CD14-positive monocyte (primary cell): ENCODE measurements around the gene GDF10. TPM values are rescaled to one million over a fixed set of nuclear protein-coding genes. Genes with fewer than 3 reads are reported as not detected.

Experiments used
- DNase-seq, 3 donors: peaks; one replicate each; pipeline ENCODE4 v3.0.0-alpha.2; 2011 to 2022
- H2AFZ ChIP-seq: 2 replicates; pipeline ENCODE4 v1.6.0; 2012; ENCODE audit warnings: mild to moderate bottlenecking, low read depth, low read length, inconsistent platforms; ENCODE audit not compliant: insufficient read depth, poor library complexity, severe bottlenecking
- H3K27ac ChIP-seq, 2 donors: 1 replicate in 1 of 2; 2 replicates in 1 of 2; pipeline ENCODE4 v1.5.1; 2012 to 2013; ENCODE audit warnings: low read length in 2 of 2, control low read depth in 1 of 2, inconsistent platforms in 1 of 2, low read depth in 1 of 2, mild to moderate bottlenecking in 1 of 2
- H3K27me3 ChIP-seq, 2 donors: one replicate each; pipeline versions ENCODE4 v1.6.0 to v1.6.1; 2011 to 2013; ENCODE audit warnings: low read length in 2 of 2; ENCODE audit not compliant: control insufficient read depth in 2 of 2, insufficient read depth in 2 of 2
- H3K36me3 ChIP-seq, 2 donors: replicated peaks in 1 of 2; 1 replicate in 1 of 2; 2 replicates in 1 of 2; pipeline versions ENCODE4 v1.5.1 to v1.6.1; 2012 to 2013; ENCODE audit warnings: low read length in 2 of 2, control low read depth in 1 of 2, inconsistent platforms in 1 of 2, mild to moderate bottlenecking in 1 of 2; ENCODE audit not compliant: insufficient read depth in 2 of 2, control insufficient read depth in 1 of 2
- H3K4me1 ChIP-seq, 2 donors: 1 replicate in 1 of 2; 2 replicates in 1 of 2; pipeline versions ENCODE4 v1.5.1 to v1.6.1; 2012 to 2013; ENCODE audit warnings: low read length in 2 of 2, control low read depth in 1 of 2, inconsistent platforms in 1 of 2, mild to moderate bottlenecking in 1 of 2, moderate library complexity in 1 of 2; ENCODE audit not compliant: insufficient read depth in 2 of 2, control insufficient read depth in 1 of 2
- H3K4me2 ChIP-seq: replicated peaks from 2 replicates; pipeline ENCODE3; 2012; ENCODE audit warnings: low read length, moderate library complexity, mild to moderate bottlenecking; ENCODE audit not compliant: poor library complexity, severe bottlenecking; ENCODE audit errors: extremely low read depth
- H3K4me3 ChIP-seq, 3 experiments: fragments of 200-600 bp in 1 of 3; sonication (generic) in 1 of 3; replicated peaks in 1 of 3; 1 replicate in 2 of 3; 2 replicates in 1 of 3; pipeline ENCODE4 v1.5.1; 2011 to 2013; ENCODE audit warnings: low read length in 3 of 3, mild to moderate bottlenecking in 3 of 3, control low read depth in 2 of 3, low read depth in 2 of 3, inconsistent platforms in 1 of 3, moderate library complexity in 1 of 3
- H3K79me2 ChIP-seq: 2 replicates; pipeline ENCODE4 v1.6.0; 2012; ENCODE audit warnings: mild to moderate bottlenecking, control low read depth, inconsistent platforms, low read length, moderate library complexity; ENCODE audit not compliant: insufficient read depth
- H3K9ac ChIP-seq: 2 replicates; pipeline ENCODE4 v1.6.0; 2017; ENCODE audit warnings: low read length, mild to moderate bottlenecking; ENCODE audit not compliant: insufficient read depth, poor library complexity, severe bottlenecking
- H3K9me3 ChIP-seq, 2 donors: replicated peaks in 1 of 2; 1 replicate in 1 of 2; 2 replicates in 1 of 2; pipeline versions ENCODE4 v1.5.1 to v1.6.1; 2012 to 2013; ENCODE audit warnings: low read length in 2 of 2, control low read depth in 1 of 2; ENCODE audit not compliant: control insufficient read depth in 1 of 2, insufficient read depth in 1 of 2
- H4K20me1 ChIP-seq: 2 replicates; pipeline ENCODE4 v1.6.0; 2012; ENCODE audit warnings: mild to moderate bottlenecking, low read length, control low read depth, moderate library complexity; ENCODE audit not compliant: insufficient read depth
- H3K27ac Mint-ChIP-seq, 7 donors: one replicate each; pipeline ENCODE4 v1.8.0; 2020; ENCODE audit warnings: mild to moderate bottlenecking in 7 of 7, mixed read lengths in 7 of 7, moderate library complexity in 6 of 7, inconsistent platforms in 2 of 7
- H3K27me3 Mint-ChIP-seq, 3 donors: one replicate each; pipeline ENCODE4 v1.8.0; 2021 to 2022; ENCODE audit warnings: low read depth in 3 of 3, mild to moderate bottlenecking in 3 of 3, mixed read lengths in 3 of 3, moderate library complexity in 3 of 3, inconsistent platforms in 1 of 3
- H3K36me3 Mint-ChIP-seq, 2 donors: one replicate each; pipeline ENCODE4 v1.8.0; 2020; ENCODE audit warnings: mixed read lengths in 2 of 2, inconsistent platforms in 1 of 2, mild to moderate bottlenecking in 1 of 2
- H3K4me1 Mint-ChIP-seq: one replicate; pipeline ENCODE4 v1.8.0; 2020; ENCODE audit warnings: mild to moderate bottlenecking, mixed read lengths
- H3K4me3 Mint-ChIP-seq, 2 donors: one replicate each; pipeline ENCODE4 v1.8.0; 2020; ENCODE audit warnings: mild to moderate bottlenecking in 2 of 2, mixed read lengths in 2 of 2, moderate library complexity in 1 of 2
- H3K9me3 Mint-ChIP-seq, 7 donors: one replicate each; pipeline ENCODE4 v1.8.0; 2020 to 2022; ENCODE audit warnings: mixed read lengths in 7 of 7, mild to moderate bottlenecking in 6 of 7, moderate library complexity in 6 of 7, inconsistent platforms in 2 of 7
- CTCF ChIP-seq: fragments of 200-600 bp; IDR thresholded peaks from one replicate; pipeline ENCODE4 v1.8.0; 2022; ENCODE audit warnings: antibody characterized with exemption, mild to moderate bottlenecking
- WGBS: methylation state at CpG from one replicate; pipeline ENCODE4 v1.1.5; 2013; ENCODE audit warnings: missing lambda C conversion rate; ENCODE audit not compliant: insufficient coverage; 5-methylcytosine and 5-hydroxymethylcytosine counted together
- intact Hi-C, 2 donors: fragments of 100-400 bp; cut with micrococcal nuclease; formaldehyde crosslinking; loops; one replicate each; pipeline versions ENCODE4 v1.15.0 to v1.15.1; 2023
- polyA plus RNA-seq, 3 donors: library from polyadenylated mRNA; depleted of rRNA in 1 of 3; unstranded in 2 of 3; stranded (reverse) in 1 of 3; fragments of 300-500 nt in 2 of 3; fragments of >200 nt in 1 of 3; fragmentation: Illumina TruSeq in 2 of 3; gene quantifications; 1 replicate in 2 of 3; 2 replicates in 1 of 3; pipeline ENCODE4 v1.2.3, GENCODE V29; 2012 to 2021

The GDF10 gene
- polyA plus RNA-seq, 3 donors, result not detected

GRCh38 chr10:47298715-47299114 is 1.3 kb upstream of the GDF10 start:
- intact Hi-C loops, result no loop called here
- H3K9ac ChIP-seq, result no peak overlapping the region
- no peak overlapping the region for H3K27ac Mint-ChIP-seq
- H3K4me2 ChIP-seq, result no peak overlapping the region
- H2AFZ ChIP-seq, result no peak overlapping the region
- H3K79me2 ChIP-seq, result no peaks in the 10 kb centered on the region
- no peaks in the 10 kb centered on the region for H4K20me1 ChIP-seq
- H3K4me3 Mint-ChIP-seq, result peak overlapping the region in 1 of 2 donors; percentile 26
- H3K27ac ChIP-seq, result no peak overlapping the region
- H3K36me3 ChIP-seq, result no peaks in the 10 kb centered on the region
- peaks cover 44 to 69% of the 10 kb centered on the region in 2 donors for H3K27me3 ChIP-seq
- H3K9me3 Mint-ChIP-seq, result peaks cover 0 to 8% (median 5%) of the 10 kb centered on the region in 7 donors
- no peak overlapping the region for H3K4me3 ChIP-seq
- no CpG with 5 or more reads among the region's 1 CpG for WGBS
- peaks cover 0 to 4% of the 10 kb centered on the region in 2 donors for H3K9me3 ChIP-seq
- peaks cover 8 to 21% of the 10 kb centered on the region in 2 donors for H3K4me1 ChIP-seq
- H3K27me3 Mint-ChIP-seq, result peaks cover 62 to 74% (median 70%) of the 10 kb centered on the region in 3 donors
- DNase-seq, result no peak
- H3K36me3 Mint-ChIP-seq, result peaks cover 3 to 4% of the 10 kb centered on the region in 2 donors
- H3K4me1 Mint-ChIP-seq, result peaks cover 23% of the 10 kb centered on the region
- no peak for TF ChIP-seq CTCF

- Mint-ChIP-seq H3K27ac (no peak overlapping the region), H3K4me1 (peaks cover 23% of the 10 kb centered on the region), H3K27me3 (peaks cover 51 to 66% (median 59%) of the 10 kb centered on the region in 3 donors), H3K4me3 (peak overlapping the region; percentile 48 to 83), H3K9me3 (peaks cover 0 to 8% (median 5%) of the 10 kb centered on the region in 7 donors), H3K36me3 (peaks cover 3 to 4% of the 10 kb centered on the region in 2 donors)
- H3K27me3 ChIP-seq, result peaks cover 44 to 63% of the 10 kb centered on the region in 2 donors
- H3K79me2 ChIP-seq, result no peaks in the 10 kb centered on the region
- intact Hi-C loops, result loop anchor here in 1 of 2 donors (10.0 kb wide), 1 partner anchor 66 kb away; no protein-coding TSS in a partner anchor
- 2% methylated on average over 52 of the region's 57 CpGs for WGBS
- no peaks in the 10 kb centered on the region for H3K36me3 ChIP-seq
- no peak for TF ChIP-seq CTCF
- no peak for DNase-seq
- peaks cover 8 to 21% of the 10 kb centered on the region in 2 donors for H3K4me1 ChIP-seq
- no peaks in the 10 kb centered on the region for H4K20me1 ChIP-seq
- H3K27ac ChIP-seq, result no peak overlapping the region
- peak overlapping the region; percentile 52 for H3K4me2 ChIP-seq
- H3K9ac ChIP-seq, result peak overlapping the region; percentile 29
- peaks cover 0 to 4% of the 10 kb centered on the region in 2 donors for H3K9me3 ChIP-seq
- H2AFZ ChIP-seq, result peak overlapping the region; percentile 37
- peak overlapping the region in 1 of 3 experiments; percentile 40 for H3K4me3 ChIP-seq
These were observed 483 bp downstream of the GDF10 start for GRCh38 chr10:47300429-47300931.
